Left lung (tissue), 10 donors: Measurements from ENCODE around the gene RAB28. TPM values are rescaled to one million over a fixed set of nuclear protein-coding genes. Genes with fewer than 3 reads are reported as not detected.
A peak's percentile ranks its signal among the peaks of the same experiment; 100 is the strongest.

Source experiments
- ATAC-seq: fragments of 200-7000 bp; cut with Tn5 transposase; one replicate; pipeline ENCODE4 v1.9.1; 2020; ENCODE audit warnings: moderate library complexity
- DNase-seq, 4 donors: peaks; one replicate each; pipeline ENCODE4 v3.0.0-alpha.2; 2013 to 2020
- H3K27ac ChIP-seq, 2 donors: fragments of 200-600 bp; sonication (generic) in 1 of 2; one replicate each; pipeline versions ENCODE4 v1.5.0 to v1.8.0; 2020 to 2021
- H3K27me3 ChIP-seq, 2 donors: fragments of 200-600 bp; sonication (generic) in 1 of 2; one replicate each; pipeline versions ENCODE4 v1.5.0 to v1.8.0; 2020 to 2021
- H3K36me3 ChIP-seq, 2 donors: fragments of 200-600 bp; sonication (generic) in 1 of 2; one replicate each; pipeline versions ENCODE4 v1.5.0 to v1.8.0; 2020 to 2021
- H3K4me1 ChIP-seq, 2 donors: fragments of 200-600 bp; one replicate each; pipeline ENCODE4 v1.8.0; 2021
- H3K4me3 ChIP-seq, 2 donors: fragments of 200-600 bp; sonication (generic) in 1 of 2; one replicate each; pipeline versions ENCODE4 v1.5.0 to v1.8.0; 2020 to 2021; ENCODE audit warnings: mild to moderate bottlenecking in 1 of 2
- H3K9me3 ChIP-seq, 2 donors: fragments of 200-600 bp; sonication (generic) in 1 of 2; one replicate each; pipeline versions ENCODE4 v1.5.0 to v1.8.0; 2020 to 2021
- CTCF ChIP-seq, 2 donors: fragments of 200-600 bp; sonication (generic) in 1 of 2; IDR thresholded peaks; one replicate each; pipeline versions ENCODE4 v1.5.0 to v1.8.0; 2021; ENCODE audit warnings: antibody characterized with exemption in 2 of 2
- intact Hi-C, 2 donors: fragments of 100-400 bp; cut with DNase I; formaldehyde crosslinking; loops; one replicate each; pipeline versions ENCODE4 v1.11.2 to v1.14.2; 2022
- polyA plus RNA-seq, 6 donors: library from polyadenylated mRNA; unstranded; fragments of 120-200 nt; gene quantifications; one replicate each; pipeline ENCODE4 v1.2.1, GENCODE V29; 2013; ENCODE audit not compliant: insufficient read length in 6 of 6
- total RNA-seq, 2 donors: library from RNA; stranded (reverse); fragmentation: NEBNext Ultra II Directional; extraction: Animal tissue kit (Norgen Biotek cat#: 25700); gene quantifications; one replicate each; pipeline ENCODE4 v1.2.1, GENCODE V29; 2021
- donor health status: DM: no; HTN: yes; CAD: no.
- donor health status: DM: no; HTN: no; CAD: no.

The RAB28 gene
- total and polyA plus RNA-seq, 8 donors = 12.2 to 33.4 (median 30.6) TPM

- no peak overlapping the region for H3K27ac ChIP-seq
- TF ChIP-seq CTCF (IDR thresholded peaks at IDR 0.05) = no peak
- peaks cover 0 to 3% of the 10 kb centered on the region in 2 donors for H3K4me1 ChIP-seq
- intact Hi-C loops = no loop called here
- no peaks in the 10 kb centered on the region for H3K9me3 ChIP-seq
- no peaks in the 10 kb centered on the region for H3K36me3 ChIP-seq
- H3K4me3 ChIP-seq = no peak overlapping the region
- H3K27me3 ChIP-seq = no peaks in the 10 kb centered on the region
- DNase-seq = no peak
- ATAC-seq = no peak
These were observed 19.6 kb downstream of the RAB28 start for GRCh38 chr4:13464543-13464942.

GRCh38 chr4:13461191-13461905 lies 22.8 kb downstream of the RAB28 start:
- peaks cover 0 to 5% of the 10 kb centered on the region in 2 donors for H3K36me3 ChIP-seq
- ATAC-seq = no peak
- peak in 1 of 4 donors; percentile 7 for DNase-seq
- H3K4me1 ChIP-seq = peaks cover 0 to 3% of the 10 kb centered on the region in 2 donors
- no peak overlapping the region for H3K4me3 ChIP-seq
- H3K9me3 ChIP-seq = no peaks in the 10 kb centered on the region
- H3K27me3 ChIP-seq = no peaks in the 10 kb centered on the region
- no peak overlapping the region for H3K27ac ChIP-seq
- intact Hi-C loops = no loop called here
- TF ChIP-seq CTCF (IDR thresholded peaks at IDR 0.05) = no peak

- no peaks in the 10 kb centered on the region for H3K27me3 ChIP-seq
- TF ChIP-seq CTCF (IDR thresholded peaks at IDR 0.05) = no peak
- intact Hi-C loops = no loop called here
- peaks cover 0 to 21% of the 10 kb centered on the region in 2 donors for H3K36me3 ChIP-seq
- no peak overlapping the region for H3K4me3 ChIP-seq
- no peak for ATAC-seq
- peaks cover 0 to 3% of the 10 kb centered on the region in 2 donors for H3K9me3 ChIP-seq
- no peak overlapping the region for H3K27ac ChIP-seq
- DNase-seq = no peak
- no peaks in the 10 kb centered on the region for H3K4me1 ChIP-seq
These were observed 28.7 kb downstream of the RAB28 start for GRCh38 chr4:13455411-13455810.

- Histone ChIP-seq H3K27me3 (no peaks in the 10 kb centered on the region), H3K9me3 (peaks cover 0 to 3% of the 10 kb centered on the region in 2 donors), H3K4me3 (no peak overlapping the region), H3K36me3 (peaks cover 0 to 21% of the 10 kb centered on the region in 2 donors), H3K4me1 (no peaks in the 10 kb centered on the region), H3K27ac (no peak overlapping the region)
- intact Hi-C loops = no loop called here
- TF ChIP-seq CTCF (IDR thresholded peaks at IDR 0.05) = no peak
- DNase-seq = no peak
- ATAC-seq = no peak
These were observed 29.4 kb downstream of the RAB28 start for GRCh38 chr4:13454786-13455185.

- H3K27me3 ChIP-seq = no peaks in the 10 kb centered on the region
- ATAC-seq (no peak), DNase-seq (no peak)
- no peak overlapping the region for H3K4me3 ChIP-seq
- TF ChIP-seq CTCF (IDR thresholded peaks at IDR 0.05) = no peak
- H3K27ac ChIP-seq = no peak overlapping the region
- intact Hi-C loops = no loop called here
- H3K36me3 ChIP-seq = peaks cover 0 to 16% of the 10 kb centered on the region in 2 donors
- H3K4me1 ChIP-seq = no peaks in the 10 kb centered on the region
- H3K9me3 ChIP-seq = peaks cover 0 to 3% of the 10 kb centered on the region in 2 donors
These were observed 31.1 kb downstream of the RAB28 start for GRCh38 chr4:13452927-13453579.
